ENCODE measurements around the gene KIAA1328. TPM values are rescaled to one million over a fixed set of nuclear protein-coding genes. Genes with fewer than 3 reads are reported as not detected.

KIAA1328 gene
- polyA plus RNA-seq, 1 donor (not counting 4 experiments of a cell fraction or from before 2014, with no cell fraction given): 5.5 TPM

DNA sequence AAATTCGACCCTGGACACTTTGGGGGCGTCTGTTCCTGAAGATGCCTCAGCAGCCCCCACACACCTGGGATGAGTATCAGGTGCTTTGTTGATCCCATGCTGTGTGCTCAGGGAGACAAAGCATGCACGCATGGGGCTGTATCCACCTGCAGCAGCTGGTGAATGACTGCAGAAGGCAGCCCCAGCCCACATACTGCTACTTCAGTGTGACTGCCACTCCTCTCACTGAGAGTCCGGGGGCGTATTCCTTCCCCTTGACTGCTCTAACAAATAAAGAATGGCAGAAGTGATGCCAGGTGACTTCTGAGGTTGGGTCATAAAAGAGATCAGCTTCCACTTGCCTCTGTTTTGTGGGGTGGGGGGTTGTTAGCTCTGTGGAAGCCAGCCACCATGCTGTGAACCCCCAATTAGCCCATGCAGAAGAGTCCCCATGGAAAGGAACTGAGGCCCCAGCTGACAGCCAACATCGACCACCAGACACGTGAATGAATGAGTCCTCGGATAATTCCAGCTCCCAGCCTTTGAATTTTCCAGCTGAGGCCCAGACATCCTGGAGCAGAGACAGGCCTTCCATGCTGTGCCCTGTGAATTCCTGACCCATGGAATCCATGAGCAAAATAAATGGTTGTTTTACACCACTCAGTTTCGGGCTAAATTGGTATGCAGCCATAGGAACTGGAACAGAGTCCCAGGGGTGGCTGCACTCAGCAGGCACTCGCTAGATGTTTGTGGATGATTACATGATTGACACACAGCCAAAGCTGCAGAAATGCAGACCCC is 447.4 kb downstream of the KIAA1328 start:
- no peak for FAIRE-seq
- H2AFZ ChIP-seq (ENCODE audit: control insufficient read depth, low read length): no peak overlapping the region

DNA sequence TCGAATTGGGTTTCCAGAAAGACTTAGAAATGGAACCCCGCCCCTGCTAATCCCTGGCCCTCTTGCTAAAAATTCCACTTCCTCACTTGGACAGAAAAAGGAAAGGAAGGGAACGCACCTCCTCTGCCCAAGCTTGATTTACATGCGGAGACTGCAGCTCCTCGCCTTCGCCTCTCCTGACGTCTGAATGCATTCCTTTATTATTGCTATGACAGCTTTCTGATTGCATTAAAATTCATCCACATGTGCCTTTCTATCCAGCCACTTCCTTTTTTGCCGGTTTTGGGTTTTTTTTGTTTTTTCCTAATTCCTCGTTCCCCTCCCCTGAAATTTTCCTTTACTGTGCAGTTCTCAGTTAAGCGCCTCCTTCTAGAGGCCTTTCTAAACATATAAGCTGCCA is 448.9 kb downstream of the KIAA1328 start:
- TF ChIP-seq EZH2 (IDR thresholded peaks at IDR 0.05; ENCODE audit: low read length): no peak
- TF ChIP-seq, protein P1, sequence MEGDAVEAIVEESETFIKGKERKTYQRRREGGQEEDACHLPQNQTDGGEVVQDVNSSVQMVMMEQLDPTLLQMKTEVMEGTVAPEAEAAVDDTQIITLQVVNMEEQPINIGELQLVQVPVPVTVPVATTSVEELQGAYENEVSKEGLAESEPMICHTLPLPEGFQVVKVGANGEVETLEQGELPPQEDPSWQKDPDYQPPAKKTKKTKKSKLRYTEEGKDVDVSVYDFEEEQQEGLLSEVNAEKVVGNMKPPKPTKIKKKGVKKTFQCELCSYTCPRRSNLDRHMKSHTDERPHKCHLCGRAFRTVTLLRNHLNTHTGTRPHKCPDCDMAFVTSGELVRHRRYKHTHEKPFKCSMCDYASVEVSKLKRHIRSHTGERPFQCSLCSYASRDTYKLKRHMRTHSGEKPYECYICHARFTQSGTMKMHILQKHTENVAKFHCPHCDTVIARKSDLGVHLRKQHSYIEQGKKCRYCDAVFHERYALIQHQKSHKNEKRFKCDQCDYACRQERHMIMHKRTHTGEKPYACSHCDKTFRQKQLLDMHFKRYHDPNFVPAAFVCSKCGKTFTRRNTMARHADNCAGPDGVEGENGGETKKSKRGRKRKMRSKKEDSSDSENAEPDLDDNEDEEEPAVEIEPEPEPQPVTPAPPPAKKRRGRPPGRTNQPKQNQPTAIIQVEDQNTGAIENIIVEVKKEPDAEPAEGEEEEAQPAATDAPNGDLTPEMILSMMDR (optimal IDR thresholded peaks at IDR 0.05 in 1 of 3, IDR thresholded peaks at IDR 0.05 in 1 of 3, conservative IDR thresholded peaks at IDR 0.05 in 1 of 3; ENCODE audit: extremely low read depth in 1 of 3, insufficient read depth in 2 of 3, low read length in 3 of 3): no peak

More for the DNA sequence above, 447.4 kb downstream of the KIAA1328 start:
- Histone ChIP-seq H4K20me1 (ENCODE audit: control insufficient read depth, extremely low read depth, insufficient read depth, low read length) (peaks cover 4% of the 10 kb centered on the region), H3K9me1 (ENCODE audit: control insufficient read depth, extremely low read depth, insufficient read depth, low read length) (no peaks in the 10 kb centered on the region), H3K9me3 (ENCODE audit: control insufficient read depth, low read depth, low read length) (no peaks in the 10 kb centered on the region), H3K27me3 (ENCODE audit: control insufficient read depth, extremely low read depth, insufficient read depth, low read length) (peaks cover 54% of the 10 kb centered on the region), H3K79me2 (ENCODE audit: control insufficient read depth, insufficient read depth, low read length) (no peaks in the 10 kb centered on the region), H3K36me3 (ENCODE audit: control insufficient read depth in 2 of 2, extremely low read depth in 1 of 2, insufficient read depth in 2 of 2, low read length in 2 of 2) (no peaks in the 10 kb centered on the region), H3K27ac (ENCODE audit: control insufficient read depth, insufficient read depth, low read length) (no peak overlapping the region), H3K9ac (ENCODE audit: control insufficient read depth, extremely low read depth, insufficient read depth, low read length) (no peak overlapping the region), H3K4me2 (ENCODE audit: control insufficient read depth, extremely low read depth, insufficient read depth, low read depth, low read length) (no peak overlapping the region), H3K4me3 (ENCODE audit: control insufficient read depth in 2 of 3, extremely low read depth in 1 of 3, insufficient read depth in 2 of 3, low read depth in 1 of 3, low read length in 3 of 3) (no peak overlapping the region), H3K4me1 (ENCODE audit: control insufficient read depth, extremely low read depth, insufficient read depth, low read length) (no peaks in the 10 kb centered on the region)
- TF ChIP-seq, protein P1 (optimal IDR thresholded peaks at IDR 0.05 in 1 of 3, IDR thresholded peaks at IDR 0.05 in 1 of 3, conservative IDR thresholded peaks at IDR 0.05 in 1 of 3; ENCODE audit: extremely low read depth in 1 of 3, insufficient read depth in 2 of 3, low read length in 3 of 3): no peak
- TF ChIP-seq EZH2 (IDR thresholded peaks at IDR 0.05; ENCODE audit: low read length): no peak
- no peak for DNase-seq (ENCODE audit: low read depth, low spot score)
- dilution Hi-C loops (cut with MboI; ENCODE audit: extremely low pct_ligation_motif_present, low sequenced_read_pairs): no loop called here

More for the DNA sequence above, 448.9 kb downstream of the KIAA1328 start:
- Histone ChIP-seq H4K20me1 (ENCODE audit: control insufficient read depth, extremely low read depth, insufficient read depth, low read length) (peaks cover 4% of the 10 kb centered on the region), H2AFZ (ENCODE audit: control insufficient read depth, low read length) (no peak overlapping the region), H3K9me1 (ENCODE audit: control insufficient read depth, extremely low read depth, insufficient read depth, low read length) (no peaks in the 10 kb centered on the region), H3K9ac (ENCODE audit: control insufficient read depth, extremely low read depth, insufficient read depth, low read length) (no peak overlapping the region), H3K79me2 (ENCODE audit: control insufficient read depth, insufficient read depth, low read length) (no peaks in the 10 kb centered on the region), H3K4me1 (ENCODE audit: control insufficient read depth, extremely low read depth, insufficient read depth, low read length) (no peaks in the 10 kb centered on the region), H3K27ac (ENCODE audit: control insufficient read depth, insufficient read depth, low read length) (no peak overlapping the region), H3K4me3 (ENCODE audit: control insufficient read depth in 2 of 3, extremely low read depth in 1 of 3, insufficient read depth in 2 of 3, low read depth in 1 of 3, low read length in 3 of 3) (no peak overlapping the region), H3K4me2 (ENCODE audit: control insufficient read depth, extremely low read depth, insufficient read depth, low read depth, low read length) (no peak overlapping the region), H3K9me3 (ENCODE audit: control insufficient read depth, low read depth, low read length) (no peaks in the 10 kb centered on the region), H3K36me3 (ENCODE audit: control insufficient read depth in 2 of 2, extremely low read depth in 1 of 2, insufficient read depth in 2 of 2, low read length in 2 of 2) (no peaks in the 10 kb centered on the region), H3K27me3 (ENCODE audit: control insufficient read depth, extremely low read depth, insufficient read depth, low read length) (peaks cover 57% of the 10 kb centered on the region)
- dilution Hi-C loops (cut with MboI; ENCODE audit: extremely low pct_ligation_motif_present, low sequenced_read_pairs): no loop called here
- no peak for DNase-seq (ENCODE audit: low read depth, low spot score)
- FAIRE-seq: no peak

Other genes with a start within 250 kb of the KIAA1328 start
- gene TPGS2, start 125 bp upstream of the KIAA1328 start, polyA plus RNA-seq: 231 to 388 TPM (median 254 TPM) in 3 replicates